WTC11 (cell line): ENCODE data around the gene GID4. TPM values are rescaled to one million over a fixed set of nuclear protein-coding genes. Genes with fewer than 3 reads are reported as not detected.

Experiments used
- ATAC-seq: fragments of 200-7000 bp; cut with Tn5 transposase; 2 replicates; pipeline ENCODE4 v1.10.0; 2021; ENCODE audit warnings: mild to moderate bottlenecking, moderate library complexity
- CTCF ChIA-PET: fragments of 300-600 bp; sonication (Branson Sonifier 250); formaldehyde crosslinking; loops from one replicate; lab custom pipeline; 2021; ENCODE audit warnings: antibody characterized with exemption; lab: Charles Lee
- POLR2A ChIA-PET: fragments of 350-600 bp; sonication (Branson Sonifier 250); formaldehyde crosslinking; loops from one replicate; lab custom pipeline; 2021; ENCODE audit warnings: antibody characterized with exemption; lab: Charles Lee
- DNase-seq: peaks from one replicate; pipeline ENCODE4 v3.0.0; 2021; ENCODE audit warnings: low spot score
- H3K27ac Mint-ChIP-seq: 2 replicates; pipeline ENCODE4 v1.8.0; 2021; ENCODE audit warnings: mixed read lengths
- H3K27me3 Mint-ChIP-seq: 2 replicates; pipeline ENCODE4 v1.8.0; 2021; ENCODE audit warnings: low read depth, mild to moderate bottlenecking, moderate library complexity, mixed read lengths
- H3K36me3 Mint-ChIP-seq: 2 replicates; pipeline ENCODE4 v1.8.0; 2021; ENCODE audit warnings: mixed read lengths
- H3K4me1 Mint-ChIP-seq: 2 replicates; pipeline ENCODE4 v1.8.0; 2022; ENCODE audit warnings: mixed read lengths
- H3K4me3 Mint-ChIP-seq: 2 replicates; pipeline ENCODE4 v1.8.0; 2021; ENCODE audit warnings: mild to moderate bottlenecking, moderate library complexity, mixed read lengths
- H3K9me3 Mint-ChIP-seq: 2 replicates; pipeline ENCODE4 v1.8.0; 2021; ENCODE audit warnings: mixed read lengths
- ELF4 ChIP-seq: sonication (generic); formaldehyde crosslinking; IDR thresholded peaks from 2 replicates; pipeline ENCODE4 v1.8.1; 2022; ENCODE audit warnings: low read depth, mild to moderate bottlenecking, moderate library complexity, missing genetic modification reagents
- ESRRA ChIP-seq: sonication (generic); formaldehyde crosslinking; IDR thresholded peaks from 2 replicates; pipeline ENCODE4 v1.8.1; 2022; ENCODE audit warnings: mild to moderate bottlenecking, missing genetic modification reagents, borderline replicate concordance
- HMGA2 ChIP-seq: fragments of 250-450 bp; sonication (Bioruptor Pico); IDR thresholded peaks from 2 replicates; pipeline ENCODE4 v1.4.0; 2021; ENCODE audit warnings: mild to moderate bottlenecking, moderate library complexity
- JAZF1 ChIP-seq: fragments of 250-450 bp; sonication (Bioruptor Pico); IDR thresholded peaks from 2 replicates; pipeline ENCODE4 v1.9.0; 2021; ENCODE audit warnings: moderate library complexity, mild to moderate bottlenecking, inconsistent platforms
- OVOL2 ChIP-seq: fragments of 250-450 bp; sonication (Bioruptor Pico); IDR thresholded peaks from 2 replicates; pipeline ENCODE4 v1.9.0; 2021; ENCODE audit warnings: mild to moderate bottlenecking, borderline replicate concordance
- SOX15 ChIP-seq: fragments of 250-450 bp; sonication (Bioruptor Pico); IDR thresholded peaks from 2 replicates; pipeline ENCODE4 v1.9.0; 2021; ENCODE audit warnings: mild to moderate bottlenecking
- TCF7 ChIP-seq: sonication (generic); formaldehyde crosslinking; IDR thresholded peaks from 2 replicates; pipeline ENCODE4 v1.8.0; 2022; ENCODE audit warnings: mild to moderate bottlenecking, low read depth, missing genetic modification reagents, moderate library complexity
- ZNF232 ChIP-seq: sonication (generic); formaldehyde crosslinking; IDR thresholded peaks from 2 replicates; pipeline ENCODE4 v1.8.0; 2022; ENCODE audit warnings: mild to moderate bottlenecking, missing genetic modification reagents
- ZNF423 ChIP-seq: fragments of 250-450 bp; sonication (Bioruptor Pico); IDR thresholded peaks from 2 replicates; pipeline ENCODE4 v2.1.2; 2022; ENCODE audit warnings: mild to moderate bottlenecking, moderate library complexity
- total RNA-seq: library from RNA; stranded (reverse); gene quantifications from 3 replicates; pipeline ENCODE4 v1.2.3, GENCODE V29; 2021
- TF ChIP-seq, protein P1 (sequence below): sonication (generic); formaldehyde crosslinking; conservative IDR thresholded peaks from 2 replicates; pipeline ENCODE4 v1.8.1; 2022; ENCODE audit warnings: mild to moderate bottlenecking, missing genetic modification reagents
- TF ChIP-seq, protein P2 (sequence below): sonication (generic); formaldehyde crosslinking; IDR thresholded peaks from 2 replicates; pipeline ENCODE4 v1.8.1; 2023; ENCODE audit warnings: mild to moderate bottlenecking, moderate library complexity, missing genetic modification reagents
- TF ChIP-seq, protein P3 (sequence below): sonication (generic); formaldehyde crosslinking; IDR thresholded peaks from 2 replicates; pipeline ENCODE4 v1.8.0; 2022; ENCODE audit warnings: mild to moderate bottlenecking, missing genetic modification reagents
- TF ChIP-seq, protein P4 (sequence below): fragments of 250-450 bp; sonication (Bioruptor Pico); IDR thresholded peaks from 2 replicates; pipeline ENCODE4 v1.9.0; 2021; ENCODE audit warnings: moderate library complexity, mild to moderate bottlenecking, inconsistent platforms, borderline replicate concordance
- TF ChIP-seq, protein P5 (sequence below): sonication (generic); formaldehyde crosslinking; IDR thresholded peaks from 2 replicates; pipeline ENCODE4 v1.8.1; 2023; ENCODE audit warnings: mild to moderate bottlenecking, missing genetic modification reagents
- TF ChIP-seq, protein P6 (sequence below): sonication (generic); formaldehyde crosslinking; IDR thresholded peaks from 2 replicates; pipeline ENCODE4 v1.8.0; 2023; ENCODE audit warnings: missing genetic modification reagents, mild to moderate bottlenecking, borderline replicate concordance
- TF ChIP-seq, protein P7 (sequence below): sonication (generic); formaldehyde crosslinking; IDR thresholded peaks from 2 replicates; pipeline ENCODE4 v1.8.1; 2023; ENCODE audit warnings: mild to moderate bottlenecking, missing genetic modification reagents, moderate library complexity

Gene GID4
- total RNA-seq, 1 experiment from 2014 or later: 16.0 TPM

DNA sequence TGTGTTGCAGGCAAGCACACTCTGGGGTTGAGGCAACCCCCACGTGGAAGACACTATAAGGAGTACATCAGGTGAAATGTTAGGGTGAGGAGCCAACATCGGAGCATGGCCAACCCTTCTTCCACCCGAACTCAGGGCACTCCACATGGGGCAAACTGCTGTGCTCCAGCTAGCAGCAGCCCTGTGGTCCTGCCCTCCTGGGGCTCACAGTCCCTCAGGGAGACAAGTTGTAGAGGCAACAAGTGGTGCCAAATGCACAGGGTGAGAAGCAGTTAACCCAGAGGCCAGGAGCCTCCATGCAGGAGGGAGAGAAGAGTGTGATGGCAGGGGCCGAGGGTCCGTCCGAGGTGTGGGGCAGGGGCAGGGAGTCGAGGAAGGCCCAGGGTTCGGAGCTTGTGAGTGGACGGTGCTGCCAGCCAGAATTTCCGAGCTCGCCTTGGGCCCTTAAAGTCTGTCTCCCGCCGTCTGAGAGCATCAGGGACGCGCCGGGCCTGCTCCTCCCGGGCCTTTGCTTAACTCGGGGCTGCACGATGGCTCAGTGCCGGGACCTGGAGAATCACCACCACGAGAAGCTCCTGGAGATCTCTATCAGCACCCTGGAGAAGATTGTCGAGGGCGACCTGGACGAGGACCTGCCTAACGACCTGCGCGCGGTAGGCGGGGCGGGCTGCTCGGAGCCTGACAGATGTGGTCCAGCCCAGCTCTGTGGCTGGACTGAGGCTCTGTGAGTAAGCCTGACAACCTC lies 32.5 kb upstream of the GID4 start (continued):
- TF ChIP-seq, protein P1, sequence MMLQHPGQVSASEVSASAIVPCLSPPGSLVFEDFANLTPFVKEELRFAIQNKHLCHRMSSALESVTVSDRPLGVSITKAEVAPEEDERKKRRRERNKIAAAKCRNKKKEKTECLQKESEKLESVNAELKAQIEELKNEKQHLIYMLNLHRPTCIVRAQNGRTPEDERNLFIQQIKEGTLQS (CRISPR knock-in tag): no peak

DNA sequence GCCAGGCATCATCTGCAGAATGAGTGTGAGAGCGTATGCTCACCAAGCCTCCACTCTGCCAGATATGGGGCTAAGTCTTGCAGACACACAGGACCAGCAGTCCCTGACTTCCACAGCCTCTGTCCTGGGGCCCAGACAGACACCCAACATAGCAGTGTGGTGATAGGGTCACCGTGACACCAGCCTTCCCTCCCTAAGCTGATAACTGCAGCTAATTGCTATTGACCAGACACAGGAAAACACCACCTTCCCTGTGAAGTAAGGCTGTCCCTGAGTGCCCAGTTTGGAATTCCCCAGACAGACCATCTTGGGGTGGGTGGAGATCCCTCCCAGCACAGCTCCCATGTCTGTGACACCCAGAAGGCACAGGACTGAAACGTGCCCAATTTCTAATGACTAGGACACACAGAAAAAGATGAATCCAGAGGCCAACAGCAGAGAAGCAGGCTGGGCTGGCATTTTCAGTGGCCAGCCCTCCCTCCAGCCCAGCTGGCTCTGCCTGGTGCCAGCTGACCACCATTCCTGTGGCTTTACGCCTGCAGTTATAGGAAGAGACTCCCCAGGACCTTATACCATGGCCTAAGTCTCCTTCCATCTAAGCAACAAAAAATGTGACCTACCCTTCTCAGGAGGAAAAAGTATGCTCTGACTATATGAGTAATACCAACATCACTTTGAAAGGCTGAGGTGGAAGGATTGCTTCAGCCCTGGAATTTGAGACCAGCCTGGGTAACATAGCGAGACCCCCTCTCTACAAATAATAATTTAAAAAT lies 30.5 kb upstream of the GID4 start:
- Mint-ChIP-seq H3K4me3 (no peak overlapping the region), H3K9me3 (no peaks in the 10 kb centered on the region), H3K36me3 (no peaks in the 10 kb centered on the region), H3K4me1 (peaks cover 4% of the 10 kb centered on the region; the same call in 1 of the 2 replicates), H3K27me3 (no peaks in the 10 kb centered on the region), H3K27ac (no peak overlapping the region; the same call in 1 of the 2 replicates)
- TF ChIP-seq ELF4 (CRISPR knock-in tag): no peak
- TF ChIP-seq, protein P2, sequence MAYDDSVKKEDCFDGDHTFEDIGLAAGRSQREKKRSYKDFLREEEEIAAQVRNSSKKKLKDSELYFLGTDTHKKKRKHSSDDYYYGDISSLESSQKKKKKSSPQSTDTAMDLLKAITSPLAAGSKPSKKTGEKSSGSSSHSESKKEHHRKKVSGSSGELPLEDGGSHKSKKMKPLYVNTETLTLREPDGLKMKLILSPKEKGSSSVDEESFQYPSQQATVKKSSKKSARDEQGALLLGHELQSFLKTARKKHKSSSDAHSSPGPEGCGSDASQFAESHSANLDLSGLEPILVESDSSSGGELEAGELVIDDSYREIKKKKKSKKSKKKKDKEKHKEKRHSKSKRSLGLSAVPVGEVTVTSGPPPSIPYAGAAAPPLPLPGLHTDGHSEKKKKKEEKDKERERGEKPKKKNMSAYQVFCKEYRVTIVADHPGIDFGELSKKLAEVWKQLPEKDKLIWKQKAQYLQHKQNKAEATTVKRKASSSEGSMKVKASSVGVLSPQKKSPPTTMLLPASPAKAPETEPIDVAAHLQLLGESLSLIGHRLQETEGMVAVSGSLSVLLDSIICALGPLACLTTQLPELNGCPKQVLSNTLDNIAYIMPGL (CRISPR knock-in tag): no peak
- TF ChIP-seq, protein P3, sequence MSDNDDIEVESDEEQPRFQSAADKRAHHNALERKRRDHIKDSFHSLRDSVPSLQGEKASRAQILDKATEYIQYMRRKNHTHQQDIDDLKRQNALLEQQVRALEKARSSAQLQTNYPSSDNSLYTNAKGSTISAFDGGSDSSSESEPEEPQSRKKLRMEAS (CRISPR knock-in tag): no peak
- no peak for TF ChIP-seq ZNF232 (CRISPR knock-in tag)
- TF ChIP-seq, protein P4, sequence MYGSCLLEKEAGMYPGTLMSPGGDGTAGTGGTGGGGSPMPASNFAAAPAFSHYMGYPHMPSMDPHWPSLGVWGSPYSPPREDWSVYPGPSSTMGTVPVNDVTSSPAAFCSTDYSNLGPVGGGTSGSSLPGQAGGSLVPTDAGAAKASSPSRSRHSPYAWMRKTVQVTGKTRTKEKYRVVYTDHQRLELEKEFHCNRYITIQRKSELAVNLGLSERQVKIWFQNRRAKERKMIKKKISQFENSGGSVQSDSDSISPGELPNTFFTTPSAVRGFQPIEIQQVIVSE (CRISPR knock-in tag): no peak
- TF ChIP-seq ZNF423: no peak
- TF ChIP-seq, protein P5, sequence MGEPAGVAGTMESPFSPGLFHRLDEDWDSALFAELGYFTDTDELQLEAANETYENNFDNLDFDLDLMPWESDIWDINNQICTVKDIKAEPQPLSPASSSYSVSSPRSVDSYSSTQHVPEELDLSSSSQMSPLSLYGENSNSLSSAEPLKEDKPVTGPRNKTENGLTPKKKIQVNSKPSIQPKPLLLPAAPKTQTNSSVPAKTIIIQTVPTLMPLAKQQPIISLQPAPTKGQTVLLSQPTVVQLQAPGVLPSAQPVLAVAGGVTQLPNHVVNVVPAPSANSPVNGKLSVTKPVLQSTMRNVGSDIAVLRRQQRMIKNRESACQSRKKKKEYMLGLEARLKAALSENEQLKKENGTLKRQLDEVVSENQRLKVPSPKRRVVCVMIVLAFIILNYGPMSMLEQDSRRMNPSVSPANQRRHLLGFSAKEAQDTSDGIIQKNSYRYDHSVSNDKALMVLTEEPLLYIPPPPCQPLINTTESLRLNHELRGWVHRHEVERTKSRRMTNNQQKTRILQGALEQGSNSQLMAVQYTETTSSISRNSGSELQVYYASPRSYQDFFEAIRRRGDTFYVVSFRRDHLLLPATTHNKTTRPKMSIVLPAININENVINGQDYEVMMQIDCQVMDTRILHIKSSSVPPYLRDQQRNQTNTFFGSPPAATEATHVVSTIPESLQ: no peak
- no peak for TF ChIP-seq OVOL2 (CRISPR knock-in tag)
- TF ChIP-seq, protein P6, sequence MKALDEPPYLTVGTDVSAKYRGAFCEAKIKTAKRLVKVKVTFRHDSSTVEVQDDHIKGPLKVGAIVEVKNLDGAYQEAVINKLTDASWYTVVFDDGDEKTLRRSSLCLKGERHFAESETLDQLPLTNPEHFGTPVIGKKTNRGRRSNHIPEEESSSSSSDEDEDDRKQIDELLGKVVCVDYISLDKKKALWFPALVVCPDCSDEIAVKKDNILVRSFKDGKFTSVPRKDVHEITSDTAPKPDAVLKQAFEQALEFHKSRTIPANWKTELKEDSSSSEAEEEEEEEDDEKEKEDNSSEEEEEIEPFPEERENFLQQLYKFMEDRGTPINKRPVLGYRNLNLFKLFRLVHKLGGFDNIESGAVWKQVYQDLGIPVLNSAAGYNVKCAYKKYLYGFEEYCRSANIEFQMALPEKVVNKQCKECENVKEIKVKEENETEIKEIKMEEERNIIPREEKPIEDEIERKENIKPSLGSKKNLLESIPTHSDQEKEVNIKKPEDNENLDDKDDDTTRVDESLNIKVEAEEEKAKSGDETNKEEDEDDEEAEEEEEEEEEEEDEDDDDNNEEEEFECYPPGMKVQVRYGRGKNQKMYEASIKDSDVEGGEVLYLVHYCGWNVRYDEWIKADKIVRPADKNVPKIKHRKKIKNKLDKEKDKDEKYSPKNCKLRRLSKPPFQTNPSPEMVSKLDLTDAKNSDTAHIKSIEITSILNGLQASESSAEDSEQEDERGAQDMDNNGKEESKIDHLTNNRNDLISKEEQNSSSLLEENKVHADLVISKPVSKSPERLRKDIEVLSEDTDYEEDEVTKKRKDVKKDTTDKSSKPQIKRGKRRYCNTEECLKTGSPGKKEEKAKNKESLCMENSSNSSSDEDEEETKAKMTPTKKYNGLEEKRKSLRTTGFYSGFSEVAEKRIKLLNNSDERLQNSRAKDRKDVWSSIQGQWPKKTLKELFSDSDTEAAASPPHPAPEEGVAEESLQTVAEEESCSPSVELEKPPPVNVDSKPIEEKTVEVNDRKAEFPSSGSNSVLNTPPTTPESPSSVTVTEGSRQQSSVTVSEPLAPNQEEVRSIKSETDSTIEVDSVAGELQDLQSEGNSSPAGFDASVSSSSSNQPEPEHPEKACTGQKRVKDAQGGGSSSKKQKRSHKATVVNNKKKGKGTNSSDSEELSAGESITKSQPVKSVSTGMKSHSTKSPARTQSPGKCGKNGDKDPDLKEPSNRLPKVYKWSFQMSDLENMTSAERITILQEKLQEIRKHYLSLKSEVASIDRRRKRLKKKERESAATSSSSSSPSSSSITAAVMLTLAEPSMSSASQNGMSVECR: no peak
- TF ChIP-seq TCF7 (CRISPR knock-in tag): no peak
- no peak for TF ChIP-seq ESRRA (CRISPR knock-in tag)
- TF ChIP-seq, protein P7, sequence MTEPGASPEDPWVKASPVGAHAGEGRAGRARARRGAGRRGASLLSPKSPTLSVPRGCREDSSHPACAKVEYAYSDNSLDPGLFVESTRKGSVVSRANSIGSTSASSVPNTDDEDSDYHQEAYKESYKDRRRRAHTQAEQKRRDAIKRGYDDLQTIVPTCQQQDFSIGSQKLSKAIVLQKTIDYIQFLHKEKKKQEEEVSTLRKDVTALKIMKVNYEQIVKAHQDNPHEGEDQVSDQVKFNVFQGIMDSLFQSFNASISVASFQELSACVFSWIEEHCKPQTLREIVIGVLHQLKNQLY (CRISPR knock-in tag): no peak
- TF ChIP-seq JAZF1 (CRISPR knock-in tag): no peak
- TF ChIP-seq SOX15 (CRISPR knock-in tag): no peak
- TF ChIP-seq HMGA2 (CRISPR knock-in tag): no peak
- no peak for DNase-seq
- CTCF ChIA-PET: interaction anchor here (0.8 to 4.7 kb wide), 2 partner anchors 13 to 120 kb away, joined by 3 to 50 read pairs; no protein-coding TSS in a partner anchor
- POLR2A ChIA-PET: no interaction called here
- no peak for ATAC-seq
